NCI-H187 (cell line): ENCODE measurements around the gene ATP5ME.

ENCODE experiments used
- DNase-seq, 2 experiments: peaks; one replicate each; lab custom pipeline; 2025; lab: John Stamatoyannopoulos, UW

Gene ATP5ME

GRCh38 chr4:633406-633805 is 40.7 kb downstream of the ATP5ME start:
- no peak for DNase-seq

- DNase-seq, result no peak
Measured at GRCh38 chr4:632926-633325, 41.1 kb downstream of the ATP5ME start.

GRCh38 chr4:632196-632790 is 41.8 kb downstream of the ATP5ME start:
- no peak for DNase-seq

- DNase-seq, result no peak
Measured at GRCh38 chr4:630656-631055, 43.4 kb downstream of the ATP5ME start.

- no peak for DNase-seq
Measured at GRCh38 chr4:629915-630641, 44.0 kb downstream of the ATP5ME start.

- DNase-seq, result no peak
Measured at GRCh38 chr4:629636-629914, 44.5 kb downstream of the ATP5ME start.

GRCh38 chr4:628821-629635 is 45.0 kb downstream of the ATP5ME start:
- DNase-seq, result no peak

GRCh38 chr4:628311-628741 is 45.8 kb downstream of the ATP5ME start:
- no peak for DNase-seq

GRCh38 chr4:627347-628125 is 46.5 kb downstream of the ATP5ME start:
- DNase-seq, result no peak

GRCh38 chr4:626201-627091 is 47.6 kb downstream of the ATP5ME start:
- no peak for DNase-seq

GRCh38 chr4:625631-626161 is 48.4 kb downstream of the ATP5ME start:
- no peak for DNase-seq

GRCh38 chr4:624705-625590 is 49.1 kb downstream of the ATP5ME start, which contains the start of gene PDE6B:
Gene PDE6B (plus strand): TSS chr4:625573. CDS start chr4:625627, 54 bp downstream.
- no peak for DNase-seq

- DNase-seq, result no peak
Measured at GRCh38 chr4:623914-624566, 50.0 kb downstream of the ATP5ME start.

GRCh38 chr4:622996-623913 is 50.8 kb downstream of the ATP5ME start:
- no peak for DNase-seq
